GM19043 (cell line): ENCODE data around the gene CROCC2.

Source experiments
- ATAC-seq: cut with Tn5 transposase; IDR thresholded peaks from one replicate; pipeline ENCODE4 v1.9.1; 2021; ENCODE audit warnings: low read depth; ENCODE audit not compliant: unreplicated experiment

Gene CROCC2

DNA sequence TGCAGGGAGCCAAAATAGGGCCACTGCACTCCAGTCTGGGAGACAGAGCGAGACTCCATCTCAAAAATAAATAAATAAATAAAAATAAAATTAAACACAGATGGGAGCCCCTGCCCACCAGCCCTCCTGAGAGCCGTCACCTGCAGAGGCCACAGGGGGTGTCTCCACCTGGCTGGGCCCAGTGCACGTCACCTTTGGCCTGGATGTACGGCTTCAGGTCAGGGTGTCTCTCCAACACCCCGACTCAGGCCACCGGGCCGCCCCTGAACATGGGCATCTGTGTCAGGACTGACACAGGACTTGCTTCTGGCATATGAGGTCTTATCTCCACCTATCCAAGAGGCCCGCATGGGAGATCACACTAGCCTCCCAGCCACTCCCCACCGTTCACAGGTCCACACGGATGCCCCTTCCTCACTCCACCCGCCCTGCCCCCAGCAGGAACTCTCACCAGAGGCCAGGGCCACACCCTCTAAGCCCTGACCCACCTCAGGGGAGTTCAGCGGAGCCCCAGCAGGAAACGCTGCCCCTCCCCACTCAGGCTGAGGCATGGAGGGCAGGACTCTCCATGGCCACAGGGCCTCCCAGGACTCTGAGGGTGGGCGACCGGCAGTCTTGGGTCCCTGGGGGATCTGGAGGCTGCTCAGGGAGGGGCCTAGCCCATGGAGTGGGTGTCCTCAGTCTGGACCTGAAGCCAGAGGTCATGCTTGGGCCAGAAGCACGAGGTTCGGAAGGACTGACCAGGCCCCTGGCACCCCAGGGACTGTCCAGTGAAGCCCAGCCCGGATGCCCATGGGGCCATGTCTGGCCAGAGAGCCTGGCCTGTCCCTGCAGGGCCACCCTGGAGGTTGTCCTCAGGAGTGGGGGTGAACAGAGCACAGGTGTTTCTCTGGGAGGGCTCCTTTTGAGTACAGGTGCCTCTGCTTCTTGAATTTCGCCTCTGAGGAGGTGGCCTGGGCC, 1.6 kb upstream of the CROCC2 start:
- no peak for ATAC-seq

DNA sequence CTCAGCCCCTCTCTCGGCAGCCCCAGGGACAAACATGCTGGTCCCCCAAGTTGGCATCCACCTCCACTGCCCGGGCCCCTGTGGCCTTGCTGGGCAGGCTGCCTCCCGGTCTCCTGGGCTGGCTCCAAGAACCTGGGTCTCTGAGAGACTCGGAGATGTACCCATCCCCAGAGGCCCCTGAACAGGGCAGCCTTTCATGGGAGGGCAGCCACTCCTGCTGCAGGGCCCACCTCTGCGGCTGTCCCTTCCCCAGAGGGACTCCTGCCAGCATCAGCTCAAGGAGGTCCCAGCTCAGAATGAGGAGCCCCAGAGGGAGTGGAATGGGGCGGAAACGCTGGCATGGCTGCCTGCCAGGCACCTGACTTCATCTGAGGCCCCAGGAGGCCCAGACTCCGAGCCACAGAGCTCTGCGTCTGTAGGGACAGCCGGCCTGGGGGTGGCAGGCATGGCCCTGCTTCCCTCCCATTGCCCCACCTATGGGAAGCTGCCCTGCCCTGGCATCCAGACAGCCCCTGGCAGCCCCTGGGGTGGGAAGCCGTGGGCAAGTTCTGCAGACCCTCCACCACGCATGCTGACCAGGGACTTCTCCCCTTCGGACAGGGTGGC, 857 bp upstream of the CROCC2 start:
- ATAC-seq = no peak

DNA sequence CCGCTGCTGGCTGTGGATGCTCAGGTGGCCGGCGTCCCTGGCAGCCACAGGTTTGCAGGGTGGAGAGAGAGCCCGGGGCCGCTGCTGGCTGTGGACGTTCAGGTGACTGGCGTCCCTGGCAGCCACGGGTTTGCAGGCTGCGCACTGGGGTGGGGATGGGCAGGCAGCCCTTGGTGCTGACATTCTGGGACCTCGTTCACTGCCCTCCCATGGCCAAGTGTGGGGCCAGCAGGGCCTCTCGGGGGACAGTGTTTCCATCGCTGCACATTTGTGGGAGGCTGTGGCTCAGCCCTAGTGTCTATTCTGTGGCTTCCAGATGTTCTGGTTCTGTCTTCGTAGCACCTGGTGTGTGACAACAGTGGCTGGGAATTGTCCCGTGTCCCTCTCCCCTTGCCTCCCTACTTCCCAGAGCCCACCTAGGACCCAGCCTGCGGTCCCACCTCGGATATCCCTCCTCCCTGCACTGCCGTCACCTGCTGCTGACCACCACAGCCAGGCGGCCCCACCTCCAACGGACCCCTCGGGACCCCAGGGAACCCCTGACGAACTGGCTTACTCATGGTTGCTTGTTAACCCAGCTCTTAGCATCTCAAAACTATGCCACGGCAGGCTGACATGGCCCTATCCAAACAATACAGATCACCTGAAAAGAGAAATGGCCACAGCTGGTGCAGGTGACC, 915 bp downstream of the CROCC2 start:
- ATAC-seq = no peak

DNA sequence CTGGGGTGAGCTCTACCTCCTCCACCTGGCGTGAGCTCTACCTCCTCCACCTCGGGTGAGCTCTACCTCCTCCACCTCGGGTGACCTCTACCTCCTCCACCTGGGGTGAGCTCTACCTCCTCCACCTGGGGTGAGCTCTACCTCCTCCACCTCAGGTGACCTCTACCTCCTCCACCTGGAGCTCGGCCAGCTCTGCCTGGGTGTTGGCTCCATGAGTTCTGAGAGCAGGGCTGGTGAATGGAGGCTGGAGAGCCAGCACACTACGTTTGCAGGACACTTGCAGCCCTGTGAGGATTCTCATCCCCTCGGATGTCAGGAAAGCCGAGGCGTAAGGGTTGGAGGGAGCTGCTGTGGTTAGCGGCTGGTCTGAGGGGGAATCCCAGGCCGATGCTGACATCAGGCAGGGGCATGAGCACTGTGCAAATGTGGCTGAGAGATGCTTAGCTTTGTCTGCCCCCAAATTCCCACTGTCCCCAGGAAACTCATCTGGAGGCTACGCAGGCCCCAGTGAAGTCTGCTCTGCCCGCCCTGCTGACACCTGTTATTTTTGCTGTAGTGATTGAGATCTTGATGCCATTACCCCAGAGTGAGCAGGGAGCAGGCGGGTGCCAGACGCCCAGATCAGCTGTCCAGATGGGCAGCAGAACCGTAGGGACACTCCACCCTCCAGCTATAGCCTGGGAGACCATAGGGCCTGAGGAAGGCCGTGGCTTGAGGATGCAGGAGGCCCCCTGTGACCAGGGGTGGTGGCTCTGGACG, 3.3 kb downstream of the CROCC2 start:
- ATAC-seq = no peak

DNA sequence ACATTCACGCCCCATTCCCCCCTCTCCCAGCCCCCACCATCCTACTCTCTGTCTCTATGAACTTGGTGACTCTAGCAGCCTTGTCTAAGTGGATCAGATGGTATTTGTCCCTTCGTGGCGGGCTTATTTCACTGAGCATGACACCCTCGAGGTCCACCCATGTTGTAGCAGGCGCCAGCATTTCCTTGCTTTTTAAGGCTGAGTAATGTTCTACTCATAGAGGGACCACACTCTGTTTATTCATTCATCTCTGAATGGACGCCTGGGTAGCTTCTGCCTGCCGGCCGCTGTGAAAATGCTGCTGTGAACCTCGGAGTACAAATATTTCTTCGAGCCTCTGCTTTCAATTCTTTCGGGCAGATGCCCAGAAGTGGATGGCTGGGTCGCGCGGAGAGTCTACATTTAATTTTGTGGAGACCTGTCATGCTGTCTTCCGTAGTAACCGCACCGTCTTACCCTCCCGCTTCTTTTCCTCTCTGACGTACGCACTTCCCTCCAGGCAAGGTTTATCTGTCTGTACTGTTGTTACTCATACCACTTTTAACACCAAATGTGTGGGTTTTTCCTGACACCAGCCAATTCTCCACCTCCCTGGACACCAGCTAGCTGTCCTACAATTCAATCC, 5.6 kb downstream of the CROCC2 start:
- no peak for ATAC-seq

DNA sequence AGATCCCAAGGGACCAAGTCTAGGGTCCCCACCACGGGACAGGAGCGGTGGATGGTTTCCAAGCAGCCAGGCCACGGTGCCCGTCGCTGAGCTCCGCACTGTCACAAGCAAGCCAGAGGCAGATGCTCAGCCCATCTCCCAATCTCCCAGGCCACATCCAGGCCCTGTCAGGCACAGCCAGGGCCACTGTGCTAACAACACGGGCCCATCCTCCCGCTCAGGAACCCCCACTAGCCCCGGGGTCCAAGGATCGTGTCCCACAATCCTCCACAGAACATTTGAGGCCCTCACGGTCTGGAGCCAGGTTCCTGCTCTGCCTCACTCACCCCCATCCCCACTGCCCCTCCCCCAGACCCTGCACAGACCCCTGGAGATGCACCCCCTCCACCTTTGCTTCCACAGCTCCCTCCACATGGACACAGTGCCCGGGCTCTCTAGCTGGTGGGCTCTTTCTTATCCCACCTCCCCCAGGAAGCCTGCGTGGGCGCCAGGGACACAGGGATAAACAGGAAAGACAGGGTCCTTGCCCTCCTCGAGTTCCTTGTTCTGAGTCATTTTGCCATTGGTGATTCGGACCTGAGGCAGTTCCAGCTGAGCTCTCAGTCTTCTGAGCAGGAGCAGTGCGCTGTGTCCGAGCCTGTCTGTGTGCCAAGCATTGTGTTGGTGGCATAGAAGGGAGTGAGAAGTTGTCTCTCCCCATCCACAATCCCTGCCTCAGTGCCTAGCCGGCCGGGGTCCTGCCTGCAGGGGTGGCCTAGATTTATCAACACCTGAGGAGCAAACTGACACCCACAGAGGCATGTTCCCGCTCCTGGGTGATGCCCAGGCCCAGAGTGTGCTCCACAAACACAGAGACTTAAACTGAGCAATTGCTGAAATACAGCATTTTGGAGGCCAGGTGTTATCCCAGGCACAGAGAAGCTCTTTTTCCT, 7.0 kb downstream of the CROCC2 start:
- no peak for ATAC-seq

DNA sequence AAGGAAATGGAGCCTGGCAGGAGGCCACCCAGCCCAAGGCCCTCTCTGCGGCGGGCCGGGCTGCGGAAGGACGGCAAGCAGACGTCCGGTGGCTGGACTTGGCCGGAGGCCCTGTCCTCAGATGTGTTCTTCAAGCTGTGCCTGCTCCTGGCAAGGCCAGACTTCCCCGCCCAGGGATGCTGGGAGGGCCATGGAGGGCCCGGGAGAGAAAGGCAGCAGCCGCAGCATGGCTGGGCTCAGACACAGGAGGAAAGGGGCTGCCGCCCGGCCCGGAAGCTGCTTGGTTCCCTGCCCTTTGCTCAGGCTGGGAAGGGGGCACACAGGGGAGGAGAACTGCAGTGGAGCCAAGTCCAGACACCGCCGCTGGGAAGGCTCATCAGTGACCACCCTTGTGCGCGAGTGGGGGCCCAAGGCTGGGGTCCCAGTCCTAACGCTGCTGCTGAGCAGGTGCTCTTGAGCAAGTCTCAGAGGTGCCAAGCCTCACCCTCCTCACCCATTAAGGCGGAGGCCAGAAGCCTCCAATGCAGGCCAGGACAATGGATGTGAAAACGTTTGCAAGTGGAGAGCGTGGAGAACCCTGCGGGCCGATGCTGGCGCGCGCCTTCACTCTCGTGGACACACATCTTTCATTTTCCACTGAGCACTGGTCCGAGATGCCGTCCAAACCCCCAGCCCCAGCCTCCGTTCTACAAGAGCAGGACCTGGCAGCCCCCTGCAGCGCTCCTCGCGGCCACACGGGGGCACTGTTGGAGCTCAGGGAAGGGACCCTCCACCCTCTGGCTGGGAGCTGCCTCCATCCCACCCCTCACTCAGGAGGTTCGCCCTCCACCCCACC, 7.9 kb downstream of the CROCC2 start:
- no peak for ATAC-seq

DNA sequence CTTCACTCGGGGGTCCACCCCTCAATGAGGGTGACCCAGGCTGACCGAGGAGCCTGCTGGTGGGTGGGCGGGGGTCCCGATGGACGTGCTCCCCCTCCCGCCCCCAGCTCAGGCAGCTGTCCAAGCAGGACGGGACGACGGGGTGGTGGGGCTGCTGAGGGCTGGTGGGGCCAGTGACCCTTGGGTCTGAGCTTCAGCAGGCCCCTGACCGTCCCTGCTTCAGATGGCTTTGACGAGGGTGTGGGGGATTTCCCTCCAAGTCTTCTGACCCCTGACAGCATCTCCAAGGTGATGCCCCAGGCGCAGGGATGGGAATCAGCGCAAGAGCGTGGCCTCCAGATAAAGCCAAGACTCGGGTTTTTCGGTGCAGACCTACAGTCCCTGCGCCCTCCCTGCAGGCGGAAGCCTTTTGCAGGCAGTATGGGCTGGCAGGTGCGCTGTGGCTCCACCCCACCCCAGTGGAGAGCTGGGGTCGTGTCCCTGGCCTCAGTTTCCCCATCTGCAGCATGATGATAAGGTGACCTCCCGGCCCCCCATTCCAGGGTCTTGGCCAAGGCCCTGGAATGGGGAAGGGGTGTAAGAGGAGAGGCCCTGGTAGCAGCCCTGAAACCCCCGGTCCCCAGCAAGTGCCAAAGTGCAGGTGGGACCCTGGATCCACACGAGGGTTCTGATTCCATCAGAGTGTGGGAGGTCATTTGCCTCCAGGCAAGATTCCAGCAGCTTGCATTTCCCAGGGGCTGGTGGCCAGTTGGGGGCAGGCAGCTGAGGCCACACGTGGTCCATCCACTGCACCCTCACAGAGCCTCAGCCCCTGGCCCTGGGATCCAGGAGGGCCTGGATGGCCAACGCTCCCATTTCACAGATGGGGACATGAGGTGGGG, 8.7 kb downstream of the CROCC2 start:
- no peak for ATAC-seq

DNA sequence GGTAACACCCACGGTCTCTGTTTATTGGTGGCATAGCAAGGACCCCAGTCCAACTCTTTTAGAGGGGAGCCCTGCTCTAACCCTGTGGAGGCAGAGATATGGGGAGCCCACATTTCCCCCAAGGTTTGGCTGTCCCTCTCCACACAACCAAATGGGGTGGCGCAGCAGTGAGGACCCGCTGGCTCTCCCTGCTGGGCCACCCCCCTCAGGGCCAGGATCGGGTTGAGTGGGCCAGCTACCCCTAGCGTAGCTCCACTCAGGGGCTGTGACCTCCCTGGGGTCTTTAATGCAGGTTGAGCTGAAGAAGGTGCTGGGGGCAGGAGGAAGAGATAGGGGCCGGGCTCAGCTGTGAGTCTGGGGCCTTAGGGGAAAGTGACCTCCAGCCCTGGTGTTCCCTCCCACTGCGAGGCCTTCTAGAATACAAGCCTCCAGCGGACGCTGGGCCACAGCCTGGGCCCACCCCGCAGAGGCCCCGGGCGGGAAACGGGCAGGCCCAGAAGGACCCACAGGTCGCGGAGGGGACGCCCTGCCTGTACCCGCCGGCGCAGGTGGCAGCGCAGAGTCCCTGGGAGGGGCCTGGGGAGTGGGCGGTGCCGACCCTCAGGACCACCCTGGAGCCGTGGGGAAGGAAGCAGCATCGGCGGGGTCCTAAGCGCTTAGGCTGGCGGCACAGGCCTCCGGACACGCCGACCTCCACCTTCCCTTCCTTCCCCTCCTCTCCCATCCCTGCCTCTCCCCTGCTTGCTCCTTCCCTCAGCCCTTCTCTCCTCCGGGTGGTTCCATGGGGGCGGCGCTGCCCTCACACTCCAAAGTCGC, 9.6 kb downstream of the CROCC2 start:
- ATAC-seq = no peak

DNA sequence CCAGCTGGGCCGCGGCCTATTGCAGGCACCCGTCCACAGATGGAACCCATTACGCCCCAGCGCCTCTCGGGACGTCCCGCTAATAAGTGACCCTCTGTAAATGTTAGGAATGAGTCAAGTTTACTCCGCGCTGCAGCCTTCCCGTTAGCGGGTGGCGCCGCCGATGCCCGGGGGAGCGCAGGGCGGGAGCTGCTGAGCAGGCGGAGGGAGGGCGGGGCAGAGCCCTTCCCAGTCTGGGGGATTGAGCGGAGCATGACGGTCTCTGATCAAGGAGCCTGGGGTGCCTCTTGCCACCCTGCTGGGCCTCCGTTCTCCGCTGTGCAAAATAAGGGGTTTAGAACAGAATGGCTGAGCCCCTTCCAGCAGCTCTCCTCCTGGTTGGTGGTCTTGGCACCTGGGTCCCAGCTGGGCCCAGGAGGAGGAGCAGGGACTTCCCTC, 10.5 kb downstream of the CROCC2 start:
- ATAC-seq = no peak

DNA sequence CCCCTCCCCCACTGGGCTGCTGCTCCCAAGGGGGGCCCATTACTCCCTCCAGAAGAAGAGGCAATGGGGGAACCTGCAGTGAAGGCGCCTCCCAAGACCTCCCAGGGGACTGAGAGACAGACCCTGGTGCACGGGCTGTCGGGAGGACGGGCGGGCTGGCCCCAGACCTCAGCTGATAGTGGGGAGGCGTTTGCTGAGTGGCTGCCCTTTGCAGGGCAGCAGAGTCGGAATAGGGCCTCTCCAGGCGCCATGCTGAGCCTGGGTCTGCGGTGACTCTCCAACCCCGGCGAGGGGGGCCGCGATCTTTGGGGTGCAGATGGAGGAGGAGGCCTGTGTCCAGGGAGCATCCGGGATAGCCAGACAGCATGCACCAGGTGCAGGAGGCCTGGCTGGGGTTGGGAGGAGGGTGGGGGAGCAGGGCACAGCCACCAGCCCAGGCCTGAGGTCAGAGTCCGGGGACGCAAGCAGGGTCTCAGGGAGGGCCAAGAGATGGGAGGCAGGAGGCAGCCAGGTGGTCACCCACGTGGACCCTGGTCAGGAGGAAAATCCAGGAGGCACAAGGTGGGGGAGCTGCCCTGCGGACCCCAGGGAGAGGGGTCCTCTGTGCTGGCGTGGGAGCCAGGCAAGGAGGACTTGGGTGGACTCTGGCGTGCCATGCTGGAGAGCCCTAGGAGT, 11.0 kb downstream of the CROCC2 start:
- no peak for ATAC-seq

DNA sequence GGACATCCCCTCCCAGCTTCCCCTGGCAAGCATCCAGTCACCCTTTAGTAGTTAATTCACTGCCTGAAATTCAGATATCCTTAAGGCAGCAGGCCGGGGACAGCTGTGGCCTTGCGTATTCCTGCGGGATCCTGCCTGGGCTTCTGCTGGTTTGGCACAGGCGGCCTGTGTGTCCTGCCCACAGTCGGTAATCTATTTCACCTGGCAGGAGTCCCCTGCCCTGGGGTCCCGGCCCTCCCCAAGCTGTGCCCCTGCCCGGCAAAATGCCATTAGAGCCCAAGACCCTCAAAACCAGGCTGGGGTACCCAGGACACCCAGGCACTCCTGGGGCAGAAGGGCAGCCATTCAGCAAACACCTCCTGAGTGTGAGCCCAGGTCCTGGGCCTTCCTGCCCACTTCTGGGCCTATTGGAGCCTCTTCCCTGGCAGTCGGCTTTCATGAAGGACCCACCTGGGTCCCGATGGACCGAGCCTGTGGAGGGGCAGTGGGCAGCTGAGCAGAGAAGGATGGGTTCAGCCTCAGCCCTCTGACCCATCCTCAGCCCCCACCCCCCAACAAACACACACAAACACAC, 11.6 kb downstream of the CROCC2 start:
- ATAC-seq = no peak

DNA sequence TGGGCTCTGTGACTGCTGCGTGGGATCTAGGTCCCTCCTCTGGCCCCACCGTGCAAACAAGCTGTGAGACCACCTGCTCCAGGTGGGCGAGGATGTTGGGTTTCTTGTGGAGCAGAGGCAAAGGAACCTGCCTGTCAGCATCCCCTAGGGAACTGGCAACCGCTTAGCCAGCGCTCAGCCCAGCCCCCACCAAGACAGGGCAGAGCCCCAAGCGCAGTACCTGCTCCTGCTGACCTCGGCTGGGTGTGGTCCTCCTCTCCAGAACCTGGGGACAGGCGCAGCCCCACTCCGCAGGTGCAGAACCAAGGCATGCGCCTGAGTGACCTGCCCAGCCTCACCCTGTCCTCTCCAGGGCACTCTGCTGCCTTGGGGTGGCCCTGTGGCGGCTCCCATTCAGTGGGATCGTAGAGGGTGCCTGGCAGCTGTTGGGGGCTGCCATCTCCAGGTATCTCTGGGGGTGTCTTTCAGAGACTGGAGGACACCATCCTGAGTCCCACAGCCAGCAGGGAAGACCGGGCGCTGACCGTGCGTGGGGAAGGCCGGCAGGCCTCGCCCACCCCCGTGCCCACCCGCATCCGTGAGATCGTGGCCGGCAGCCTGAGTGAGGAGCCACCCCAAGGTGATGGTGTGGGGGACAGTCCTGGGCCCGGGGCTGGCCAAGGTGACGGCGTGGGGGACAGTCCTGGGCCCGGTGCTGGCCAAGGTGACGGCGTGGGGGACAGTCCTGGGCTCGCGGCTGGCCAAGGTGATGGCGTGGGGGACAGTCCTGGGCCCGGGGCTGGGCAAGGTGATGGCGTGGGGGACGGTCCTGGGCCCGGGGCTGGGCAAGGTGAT, 12.3 kb downstream of the CROCC2 start:
- no peak for ATAC-seq

DNA sequence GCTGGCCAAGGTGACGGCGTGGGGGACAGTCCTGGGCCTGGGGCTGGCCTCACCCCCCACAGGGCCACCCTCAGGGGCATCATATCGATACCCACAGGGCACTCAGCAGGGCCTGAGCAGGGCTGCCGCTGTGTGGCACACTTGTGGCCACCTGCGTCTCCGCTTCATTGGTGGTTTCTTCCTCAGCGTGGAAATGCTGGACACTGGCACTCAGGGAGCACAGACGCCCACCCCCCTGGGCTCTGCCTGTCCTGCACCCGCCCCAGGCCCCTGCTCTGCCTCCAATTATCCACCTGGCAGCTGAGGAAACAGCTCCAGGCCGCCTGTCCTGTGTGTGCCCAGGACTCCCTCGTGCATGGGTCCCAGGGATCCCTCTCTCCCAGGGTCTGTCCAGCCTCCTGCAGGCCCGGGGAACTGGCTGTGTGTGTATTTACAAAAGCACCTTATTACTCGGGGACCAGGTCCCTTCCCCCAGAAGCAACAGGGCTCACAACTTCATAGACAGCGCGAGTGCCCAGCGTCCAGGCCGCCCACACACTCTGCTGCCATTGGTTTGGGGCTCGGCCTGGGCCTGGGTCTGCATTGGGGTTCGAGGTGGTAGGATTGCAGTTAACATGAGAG, 13.1 kb downstream of the CROCC2 start:
- no peak for ATAC-seq
